MCF 10A (cell line): ENCODE results near the gene ACRBP. TPM values are rescaled to one million over a fixed set of nuclear protein-coding genes. Genes with fewer than 3 reads are reported as not detected.

Experiments
- BruUV-seq: library from RNA; stranded (reverse); fragments of 400-500 nt; replicated peaks from 2 replicates; lab custom pipeline; 2021; lab: Mats Ljungman, UMichigan
- CTCF ChIA-PET: fragments of 300-600 bp; sonication (Branson Sonifier 250); formaldehyde crosslinking; extraction: SDS; loops from one replicate; lab custom pipeline; 2021; ENCODE audit warnings: antibody characterized with exemption, inconsistent platforms; lab: Yijun Ruan, JAX
- POLR2A ChIA-PET: fragments of 300-600, 350-650 bp; sonication (Branson Sonifier 250); formaldehyde crosslinking; extraction: SDS; loops from one replicate; lab custom pipeline; 2020; ENCODE audit warnings: antibody characterized with exemption, inconsistent platforms; lab: Yijun Ruan, JAX
- DNase-seq: peaks from one replicate; pipeline ENCODE4 v3.0.0-alpha.2; 2018; ENCODE audit not compliant: unreplicated experiment
- H3K27ac Mint-ChIP-seq: one replicate; pipeline ENCODE4 v1.8.0; 2022; ENCODE audit warnings: mild to moderate bottlenecking, low read depth, mixed read lengths; ENCODE audit not compliant: unreplicated experiment
- H3K27me3 Mint-ChIP-seq: one replicate; pipeline ENCODE4 v1.8.0; 2022; ENCODE audit warnings: mixed read lengths; ENCODE audit not compliant: insufficient read depth, unreplicated experiment
- H3K36me3 Mint-ChIP-seq: one replicate; pipeline ENCODE4 v1.8.0; 2022; ENCODE audit warnings: mild to moderate bottlenecking, moderate library complexity, mixed read lengths; ENCODE audit not compliant: insufficient read depth, unreplicated experiment
- H3K4me1 Mint-ChIP-seq: one replicate; pipeline ENCODE4 v1.8.0; 2022; ENCODE audit warnings: mixed read lengths; ENCODE audit not compliant: insufficient read depth, unreplicated experiment
- H3K4me3 Mint-ChIP-seq: one replicate; pipeline ENCODE4 v1.8.0; 2022; ENCODE audit warnings: mild to moderate bottlenecking, moderate library complexity, mixed read lengths; ENCODE audit not compliant: unreplicated experiment
- H3K9me3 Mint-ChIP-seq: one replicate; pipeline ENCODE4 v1.8.0; 2022; ENCODE audit warnings: mixed read lengths; ENCODE audit not compliant: unreplicated experiment
- intact Hi-C: fragments of 100-400 bp; cut with micrococcal nuclease; formaldehyde crosslinking; loops from 2 replicates; pipeline ENCODE4 v1.14.1; 2022
- total RNA-seq: library from RNA; stranded (reverse); gene quantifications from 2 replicates; pipeline ENCODE4 v1.2.3, GENCODE V29; 2022
- TF ChIP-seq, protein P1 (sequence below): fragments of 200-600 bp; IDR thresholded peaks from one replicate; pipeline ENCODE4 v1.8.0; 2022; ENCODE audit warnings: antibody characterized with exemption, mild to moderate bottlenecking; ENCODE audit not compliant: unreplicated experiment

The ACRBP gene
- total RNA-seq, 1 experiment from 2014 or later: 0.30 TPM

DNA sequence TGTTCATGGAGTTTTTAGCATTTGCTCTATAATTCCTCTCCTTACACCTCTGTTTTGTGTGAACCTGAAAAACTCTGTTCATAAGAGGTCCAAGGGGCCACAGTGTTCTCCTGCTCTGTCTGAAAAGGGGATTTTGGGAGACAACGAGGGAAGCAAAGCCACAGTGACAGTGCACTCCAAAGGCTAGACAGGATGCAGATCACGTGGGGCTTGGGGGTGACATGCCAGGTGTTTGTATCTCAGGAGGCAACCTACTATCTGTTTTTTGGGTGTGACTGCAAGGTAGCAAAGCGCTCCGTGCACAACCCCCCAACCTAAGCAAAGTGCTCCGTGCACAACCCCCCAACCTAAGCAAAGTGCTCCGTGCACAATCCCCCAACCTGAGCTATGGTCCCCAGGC, 35.0 kb downstream of the ACRBP start:
- no peaks in the 10 kb centered on the region for H3K27me3 Mint-ChIP-seq
- no peaks in the 10 kb centered on the region for H3K36me3 Mint-ChIP-seq
- H3K9me3 Mint-ChIP-seq: no peaks in the 10 kb centered on the region
- peaks cover 26% of the 10 kb centered on the region for H3K4me1 Mint-ChIP-seq
- ChIA-PET CTCF (interaction anchor here (0.9 to 1.0 kb wide), 2 partner anchors 42 to 75 kb away, joined by 3 read pairs; no protein-coding TSS in a partner anchor), POLR2A (interaction anchor here (0.7 to 2.6 kb wide), 3 partner anchors 77 to 326 kb away, joined by 3 to 17 read pairs (median 7); partner anchors contain the start of genes USP5 and ZNF384)
- peak overlapping the region; percentile 78 for H3K27ac Mint-ChIP-seq
- TF ChIP-seq, protein P1, sequence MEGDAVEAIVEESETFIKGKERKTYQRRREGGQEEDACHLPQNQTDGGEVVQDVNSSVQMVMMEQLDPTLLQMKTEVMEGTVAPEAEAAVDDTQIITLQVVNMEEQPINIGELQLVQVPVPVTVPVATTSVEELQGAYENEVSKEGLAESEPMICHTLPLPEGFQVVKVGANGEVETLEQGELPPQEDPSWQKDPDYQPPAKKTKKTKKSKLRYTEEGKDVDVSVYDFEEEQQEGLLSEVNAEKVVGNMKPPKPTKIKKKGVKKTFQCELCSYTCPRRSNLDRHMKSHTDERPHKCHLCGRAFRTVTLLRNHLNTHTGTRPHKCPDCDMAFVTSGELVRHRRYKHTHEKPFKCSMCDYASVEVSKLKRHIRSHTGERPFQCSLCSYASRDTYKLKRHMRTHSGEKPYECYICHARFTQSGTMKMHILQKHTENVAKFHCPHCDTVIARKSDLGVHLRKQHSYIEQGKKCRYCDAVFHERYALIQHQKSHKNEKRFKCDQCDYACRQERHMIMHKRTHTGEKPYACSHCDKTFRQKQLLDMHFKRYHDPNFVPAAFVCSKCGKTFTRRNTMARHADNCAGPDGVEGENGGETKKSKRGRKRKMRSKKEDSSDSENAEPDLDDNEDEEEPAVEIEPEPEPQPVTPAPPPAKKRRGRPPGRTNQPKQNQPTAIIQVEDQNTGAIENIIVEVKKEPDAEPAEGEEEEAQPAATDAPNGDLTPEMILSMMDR: no peak
- intact Hi-C loops: no loop called here
- no peak overlapping the region for H3K4me3 Mint-ChIP-seq
- DNase-seq: no peak
- no TSS peak for BruUV-seq

DNA sequence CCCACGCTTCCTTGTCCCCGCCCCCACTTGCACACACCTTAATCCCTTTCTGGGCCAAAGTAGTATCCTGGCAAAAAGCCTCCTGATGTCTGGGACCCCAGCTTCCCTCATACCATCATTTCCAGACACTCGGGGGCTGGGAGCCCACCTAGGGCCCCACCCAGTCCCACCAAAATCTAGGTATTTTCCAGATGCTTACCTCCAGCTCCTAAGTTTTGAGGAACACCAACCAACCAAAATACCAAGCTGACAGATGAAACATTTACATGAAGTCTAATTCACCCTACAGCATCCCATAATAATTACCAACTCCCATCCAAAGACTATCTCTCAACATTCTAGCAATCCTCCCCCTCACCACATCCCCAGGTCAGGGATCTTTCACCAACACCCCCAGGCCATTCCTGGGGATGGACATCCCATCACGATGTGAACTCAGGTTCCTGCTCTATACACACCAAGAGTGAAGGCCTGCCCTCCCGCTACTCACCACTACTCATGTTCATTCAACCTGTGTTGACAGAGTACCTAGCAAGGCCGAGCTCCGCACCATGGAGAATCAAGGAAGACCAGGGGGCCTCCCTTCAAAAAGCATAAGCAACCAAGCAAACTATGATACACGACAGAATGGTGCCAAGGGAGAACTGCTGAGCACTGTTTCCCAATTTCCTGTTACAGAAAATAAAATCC, 38.5 kb downstream of the ACRBP start:
- no TSS peak for BruUV-seq
- no peak for DNase-seq
- ChIA-PET POLR2A (interaction anchor here (0.6 to 1.8 kb wide), 11 partner anchors 14 to 244 kb away, joined by 3 to 11 read pairs (median 4); partner anchors contain the start of genes COPS7A, NOP2, USP5 and ZNF384), CTCF (interaction anchor here (0.7 to 1.0 kb wide), 4 partner anchors 70 to 264 kb away, joined by 3 to 5 read pairs (median 4); partner anchors contain the start of gene SPSB2)
- H3K4me3 Mint-ChIP-seq: no peak overlapping the region
- H3K27ac Mint-ChIP-seq: no peak overlapping the region
- TF ChIP-seq, protein P1: no peak
- no peaks in the 10 kb centered on the region for H3K9me3 Mint-ChIP-seq
- intact Hi-C loops: no loop called here
- H3K27me3 Mint-ChIP-seq: no peaks in the 10 kb centered on the region
- H3K4me1 Mint-ChIP-seq: peaks cover 38% of the 10 kb centered on the region
- H3K36me3 Mint-ChIP-seq: peaks cover 18% of the 10 kb centered on the region

DNA sequence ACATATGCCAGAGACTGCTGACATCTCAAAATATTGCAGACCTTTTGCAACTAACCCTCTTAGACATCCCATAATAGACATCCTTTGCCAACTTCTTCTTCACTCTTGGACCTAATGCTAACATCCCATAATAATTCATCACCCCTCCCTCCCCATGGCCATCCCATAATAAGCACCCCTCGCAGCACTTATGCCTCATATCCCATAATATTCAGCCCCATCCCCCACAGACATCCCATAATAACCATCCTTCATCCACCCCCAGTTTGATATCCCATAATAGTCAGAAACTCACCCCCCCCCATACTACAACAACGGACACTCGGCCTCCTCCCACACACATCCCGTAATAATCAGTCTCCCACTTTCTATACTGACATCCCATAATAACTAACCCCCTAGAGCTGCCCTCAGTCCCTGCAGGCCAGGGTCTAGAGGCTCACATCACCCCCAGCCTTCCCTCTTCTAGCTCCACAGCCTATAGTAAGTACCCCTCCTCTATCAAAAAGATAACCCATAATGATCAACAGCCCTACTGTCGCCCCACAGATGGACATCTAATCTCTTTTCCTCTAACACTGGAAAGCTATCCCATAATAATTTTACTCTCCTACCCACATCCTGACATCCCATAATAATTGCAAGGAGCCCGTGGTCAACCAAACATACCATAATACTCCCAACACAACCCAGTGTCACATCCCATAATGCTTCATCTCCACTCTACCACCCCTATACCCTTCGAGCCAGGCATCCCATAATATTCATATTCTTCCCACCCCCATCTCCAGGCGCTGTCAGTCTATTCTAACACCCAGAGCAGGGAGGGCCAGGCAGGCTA, 39.3 kb downstream of the ACRBP start:
- POLR2A ChIA-PET: interaction anchor here (0.6 to 1.8 kb wide), 14 partner anchors 12 to 336 kb away, joined by 3 to 11 read pairs (median 4); partner anchors contain the start of genes COPS7A, NOP2, USP5 and ZNF384
- no TSS peak for BruUV-seq

More for the DNA sequence above, 39.3 kb downstream of the ACRBP start:
- TF ChIP-seq, protein P1: no peak
- Mint-ChIP-seq H3K36me3 (peaks cover 25% of the 10 kb centered on the region), H3K4me3 (no peak overlapping the region), H3K9me3 (no peaks in the 10 kb centered on the region), H3K27ac (no peak overlapping the region), H3K27me3 (no peaks in the 10 kb centered on the region), H3K4me1 (peaks cover 39% of the 10 kb centered on the region)
- intact Hi-C loops: no loop called here
- DNase-seq: peak; percentile 92
- CTCF ChIA-PET: interaction anchor here (0.7 to 1.0 kb wide), 4 partner anchors 69 to 265 kb away, joined by 3 to 5 read pairs (median 4); partner anchors contain the start of gene SPSB2
